Esophagus squamous epithelium (tissue), 5 donors: ENCODE measurements around the gene CDHR3. TPM values are rescaled to one million over a fixed set of nuclear protein-coding genes. Genes with fewer than 3 reads are reported as not detected.

ENCODE experiments used
- DNase-seq: peaks from one replicate; lab custom pipeline; 2025; lab: John Stamatoyannopoulos, UW
- H3K27ac ChIP-seq, 4 donors: fragments of 200-600 bp; sonication (generic); one replicate each; pipeline ENCODE4 v1.5.1; 2016 to 2019; ENCODE audit warnings: mild to moderate bottlenecking in 1 of 4
- H3K27me3 ChIP-seq, 4 donors: fragments of 200-600 bp; sonication (generic); 1 replicate in 3 of 4; 2 replicates in 1 of 4; pipeline versions ENCODE4 v1.5.1 to v1.6.0; 2017 to 2021; ENCODE audit warnings: antibody characterized with exemption in 1 of 4
- H3K36me3 ChIP-seq, 3 donors: fragments of 200-600 bp; sonication (generic); one replicate each; pipeline ENCODE4 v1.5.1; 2016 to 2019
- H3K4me1 ChIP-seq, 3 donors: fragments of 200-600 bp; sonication (generic); one replicate each; pipeline ENCODE4 v1.5.1; 2017 to 2019
- H3K4me3 ChIP-seq, 4 donors: fragments of 200-600 bp; sonication (generic); 1 replicate in 3 of 4; 2 replicates in 1 of 4; pipeline ENCODE4 v1.5.1; 2016 to 2019; ENCODE audit warnings: mild to moderate bottlenecking in 2 of 4, moderate library complexity in 1 of 4
- H3K9me3 ChIP-seq, 3 donors: fragments of 200-600 bp; sonication (generic); one replicate each; pipeline ENCODE4 v1.5.1; 2016 to 2019
- CTCF ChIP-seq, 6 experiments: fragments of 450-650 bp in 4 of 6; fragments of 200-600 bp in 2 of 6; sonication (generic) in 2 of 6; IDR thresholded peaks; one replicate each; pipeline ENCODE4 v1.5.1; 2016 to 2019; ENCODE audit warnings: antibody characterized with exemption in 6 of 6, mild to moderate bottlenecking in 4 of 6, moderate library complexity in 4 of 6
- POLR2A ChIP-seq, 4 donors: fragments of 450-650 bp; IDR thresholded peaks; one replicate each; pipeline ENCODE4 v1.6.1; 2017; ENCODE audit warnings: antibody characterized with exemption in 4 of 4, mild to moderate bottlenecking in 4 of 4, moderate library complexity in 3 of 4
- WGBS, 2 donors: methylation state at CpG; one replicate each; pipeline ENCODE4 v1.1.5; 2018; 5-methylcytosine and 5-hydroxymethylcytosine counted together
- intact Hi-C: fragments of 100-400 bp; cut with DNase I; formaldehyde crosslinking; loops from one replicate; pipeline ENCODE4 v1.15.0; 2022
- total RNA-seq, 4 donors: library from RNA; depleted of rRNA; stranded (reverse); fragments of >200 nt; gene quantifications; one replicate each; pipeline ENCODE4 v1.1.0, GENCODE V29; 2016
- donor health status: DM: yes; HTN: yes; CAD: no.

CDHR3 gene
- total RNA-seq, 4 donors from 2014 or later, result 0.32 to 2.5 (median 1.9) TPM

GRCh38 chr7:106034383-106034782, 71.3 kb downstream of the CDHR3 start:
- TF ChIP-seq CTCF (IDR thresholded peaks at IDR 0.05) (no peak), POLR2A (IDR thresholded peaks at IDR 0.05) (no peak)
- Histone ChIP-seq H3K4me3 (no peak overlapping the region), H3K9me3 (no peaks in the 10 kb centered on the region), H3K27me3 (peaks cover 0 to 2% (median 0%) of the 10 kb centered on the region in 4 donors), H3K27ac (no peak overlapping the region), H3K36me3 (no peaks in the 10 kb centered on the region), H3K4me1 (peaks cover 0 to 16% (median 0%) of the 10 kb centered on the region in 3 donors)
- no peak for DNase-seq
- WGBS, 2 donors, result 66 to 84% methylated on average over 2 of the region's 2 CpGs
- intact Hi-C loops, result loop anchor here (10.0 kb wide), 1 partner anchor 380 kb away; no protein-coding TSS in a partner anchor

GRCh38 chr7:106035568-106035967, 72.5 kb downstream of the CDHR3 start:
- 92 to 94% methylated on average over 8 of the region's 8 CpGs for WGBS, 2 donors

GRCh38 chr7:106036004-106036403, 72.9 kb downstream of the CDHR3 start:
- 67 to 69% methylated on average over 6 of the region's 6 CpGs for WGBS, 2 donors
- no peak overlapping the region for H3K27ac ChIP-seq
- intact Hi-C loops, result loop anchor here (10.0 kb wide), 1 partner anchor 381 kb away; no protein-coding TSS in a partner anchor
- H3K27me3 ChIP-seq, result peaks cover 0 to 2% (median 0%) of the 10 kb centered on the region in 4 donors
- DNase-seq, result no peak
- H3K4me1 ChIP-seq, result peaks cover 0 to 15% (median 0%) of the 10 kb centered on the region in 3 donors
- H3K36me3 ChIP-seq, result no peaks in the 10 kb centered on the region
- no peak overlapping the region for H3K4me3 ChIP-seq
- TF ChIP-seq CTCF (IDR thresholded peaks at IDR 0.05) (no peak), POLR2A (IDR thresholded peaks at IDR 0.05) (no peak)
- H3K9me3 ChIP-seq, result no peaks in the 10 kb centered on the region

More at GRCh38 chr7:106035568-106035967, 72.5 kb downstream of the CDHR3 start:
- DNase-seq, result no peak
- Histone ChIP-seq H3K27ac (no peak overlapping the region), H3K27me3 (peaks cover 0 to 2% (median 0%) of the 10 kb centered on the region in 4 donors), H3K4me3 (no peak overlapping the region), H3K4me1 (peaks cover 0 to 16% (median 0%) of the 10 kb centered on the region in 3 donors), H3K36me3 (no peaks in the 10 kb centered on the region), H3K9me3 (no peaks in the 10 kb centered on the region)
- intact Hi-C loops, result loop anchor here (10.0 kb wide), 1 partner anchor 381 kb away; no protein-coding TSS in a partner anchor
- TF ChIP-seq POLR2A (IDR thresholded peaks at IDR 0.05), result no peak
- TF ChIP-seq CTCF (IDR thresholded peaks at IDR 0.05), result no peak

DNA sequence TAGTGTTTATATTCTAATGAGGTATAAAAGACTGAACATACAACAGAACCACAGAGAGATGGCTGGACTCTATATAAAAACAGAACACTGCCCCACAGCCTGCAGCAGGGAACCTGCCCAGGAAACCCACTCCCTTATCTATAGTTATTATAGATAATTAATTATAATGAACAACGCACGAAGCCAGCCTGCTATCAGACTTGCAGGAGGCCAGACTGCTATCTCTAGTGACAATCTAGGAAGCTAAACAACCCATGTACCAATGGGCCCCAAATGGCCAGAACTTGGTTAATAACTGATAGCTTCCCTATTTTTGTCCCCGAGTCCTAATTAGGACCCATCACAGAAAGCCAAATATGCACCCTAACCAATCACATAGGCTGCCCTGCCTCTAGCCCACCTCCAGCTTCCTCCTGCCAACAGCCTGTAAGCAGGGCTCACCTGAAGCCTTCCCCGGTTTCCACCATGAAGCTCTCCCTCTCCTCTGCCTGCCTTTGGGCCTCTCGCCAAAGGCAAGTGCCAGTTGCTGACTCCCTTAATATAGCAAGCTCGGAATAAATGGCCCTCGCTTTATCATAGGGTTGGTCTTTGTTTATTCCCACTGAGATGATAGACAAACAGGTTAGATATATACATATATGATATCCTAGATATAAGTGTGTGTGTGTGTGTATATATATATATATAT, 74.6 kb downstream of the CDHR3 start:
- 90 to 94% methylated on average over 7 of the region's 7 CpGs for WGBS, 2 donors
- H3K9me3 ChIP-seq, result no peaks in the 10 kb centered on the region
- no peak overlapping the region for H3K27ac ChIP-seq
- H3K4me3 ChIP-seq, result no peak overlapping the region
- intact Hi-C loops, result loop anchor here (10.0 kb wide), 1 partner anchor 383 kb away; no protein-coding TSS in a partner anchor
- H3K4me1 ChIP-seq, result peaks cover 2 to 19% (median 5%) of the 10 kb centered on the region in 3 donors
- TF ChIP-seq CTCF (IDR thresholded peaks at IDR 0.05), result no peak
- no peak for TF ChIP-seq POLR2A (IDR thresholded peaks at IDR 0.05)
- no peak for DNase-seq
- no peaks in the 10 kb centered on the region for H3K36me3 ChIP-seq
- H3K27me3 ChIP-seq, result no peaks in the 10 kb centered on the region

GRCh38 chr7:106038289-106038688, 75.2 kb downstream of the CDHR3 start:
- Histone ChIP-seq H3K9me3 (no peaks in the 10 kb centered on the region), H3K27me3 (no peaks in the 10 kb centered on the region), H3K4me1 (peaks cover 7 to 26% (median 10%) of the 10 kb centered on the region in 3 donors), H3K27ac (no peak overlapping the region), H3K4me3 (no peak overlapping the region), H3K36me3 (no peaks in the 10 kb centered on the region)
- no peak for DNase-seq
- intact Hi-C loops, result loop anchor here (10.0 kb wide), 1 partner anchor 383 kb away; no protein-coding TSS in a partner anchor
- no peak for TF ChIP-seq POLR2A (IDR thresholded peaks at IDR 0.05)
- no peak for TF ChIP-seq CTCF (IDR thresholded peaks at IDR 0.05)
- 89 to 92% methylated on average over 5 of the region's 5 CpGs for WGBS, 2 donors
